IPS-18a (cell line): ENCODE results near the gene MARCHF3.

ENCODE experiments used
- H3K27ac ChIP-seq: one replicate; pipeline ENCODE4 v1.5.1; 2013; ENCODE audit warnings: low read length
- H3K27me3 ChIP-seq: one replicate; pipeline ENCODE4 v1.6.1; 2013; ENCODE audit warnings: mild to moderate bottlenecking, low read length; ENCODE audit not compliant: control insufficient read depth, insufficient read depth
- H3K36me3 ChIP-seq: one replicate; pipeline ENCODE4 v1.6.1; 2013; ENCODE audit warnings: low read depth, low read length; ENCODE audit not compliant: control insufficient read depth
- H3K4me1 ChIP-seq: one replicate; pipeline ENCODE4 v1.6.1; 2013; ENCODE audit warnings: low read depth, low read length; ENCODE audit not compliant: control insufficient read depth
- H3K4me3 ChIP-seq: one replicate; pipeline ENCODE4 v1.5.1; 2013; ENCODE audit warnings: low read length
- H3K9ac ChIP-seq: one replicate; pipeline ENCODE4 v1.6.1; 2013; ENCODE audit warnings: mild to moderate bottlenecking, low read length, moderate library complexity
- H3K9me3 ChIP-seq: one replicate; pipeline ENCODE4 v1.6.1; 2013; ENCODE audit warnings: low read depth, low read length; ENCODE audit not compliant: control insufficient read depth

The MARCHF3 gene

DNA sequence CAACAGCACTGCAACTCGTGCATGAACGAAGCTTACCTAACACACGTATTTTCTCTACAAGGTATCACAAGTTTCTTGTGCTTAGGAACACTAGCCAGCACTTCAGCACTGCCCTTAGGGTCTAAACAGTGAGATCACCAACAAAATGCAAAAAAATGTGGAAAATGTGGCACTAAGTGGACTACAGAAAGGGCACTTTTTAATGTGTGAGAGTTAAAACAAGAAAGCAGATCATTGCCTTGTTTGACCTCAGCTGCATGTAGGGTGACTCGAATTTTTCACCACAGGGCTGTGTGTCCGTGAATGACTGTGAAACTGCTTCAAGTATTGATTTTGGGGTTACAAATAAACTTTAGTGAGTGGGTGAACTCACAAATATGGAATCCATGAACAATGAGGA is 90.5 kb downstream of the MARCHF3 start:
- no peaks in the 10 kb centered on the region for H3K27me3 ChIP-seq
- H3K4me3 ChIP-seq, result no peak overlapping the region
- no peaks in the 10 kb centered on the region for H3K36me3 ChIP-seq
- no peaks in the 10 kb centered on the region for H3K9me3 ChIP-seq
- H3K9ac ChIP-seq, result no peak overlapping the region
- peaks cover 3% of the 10 kb centered on the region for H3K4me1 ChIP-seq
- H3K27ac ChIP-seq, result no peak overlapping the region

GRCh38 chr5:126938466-126938865 is 91.9 kb downstream of the MARCHF3 start:
- no peak overlapping the region for H3K9ac ChIP-seq
- H3K9me3 ChIP-seq, result no peaks in the 10 kb centered on the region
- no peak overlapping the region for H3K27ac ChIP-seq
- no peak overlapping the region for H3K4me3 ChIP-seq
- H3K36me3 ChIP-seq, result no peaks in the 10 kb centered on the region
- no peaks in the 10 kb centered on the region for H3K27me3 ChIP-seq
- H3K4me1 ChIP-seq, result peaks cover 3% of the 10 kb centered on the region

GRCh38 chr5:126937771-126938170 is 92.6 kb downstream of the MARCHF3 start:
- no peaks in the 10 kb centered on the region for H3K36me3 ChIP-seq
- H3K4me1 ChIP-seq, result peaks cover 3% of the 10 kb centered on the region
- H3K9ac ChIP-seq, result no peak overlapping the region
- H3K4me3 ChIP-seq, result no peak overlapping the region
- no peaks in the 10 kb centered on the region for H3K27me3 ChIP-seq
- no peaks in the 10 kb centered on the region for H3K9me3 ChIP-seq
- no peak overlapping the region for H3K27ac ChIP-seq

- no peaks in the 10 kb centered on the region for H3K9me3 ChIP-seq
- peaks cover 3% of the 10 kb centered on the region for H3K4me1 ChIP-seq
These were observed 93.5 kb downstream of the MARCHF3 start for GRCh38 chr5:126936775-126937418.

GRCh38 chr5:126931963-126932660 is 98.2 kb downstream of the MARCHF3 start:
- Histone ChIP-seq H3K27me3 (no peaks in the 10 kb centered on the region), H3K36me3 (no peaks in the 10 kb centered on the region), H3K27ac (no peak overlapping the region), H3K4me3 (no peak overlapping the region), H3K9ac (no peak overlapping the region), H3K4me1 (no peaks in the 10 kb centered on the region), H3K9me3 (no peaks in the 10 kb centered on the region)

More at GRCh38 chr5:126936775-126937418, 93.5 kb downstream of the MARCHF3 start:
- Histone ChIP-seq H3K27ac (no peak overlapping the region), H3K36me3 (no peaks in the 10 kb centered on the region), H3K27me3 (no peaks in the 10 kb centered on the region), H3K9ac (no peak overlapping the region), H3K4me3 (no peak overlapping the region)

DNA sequence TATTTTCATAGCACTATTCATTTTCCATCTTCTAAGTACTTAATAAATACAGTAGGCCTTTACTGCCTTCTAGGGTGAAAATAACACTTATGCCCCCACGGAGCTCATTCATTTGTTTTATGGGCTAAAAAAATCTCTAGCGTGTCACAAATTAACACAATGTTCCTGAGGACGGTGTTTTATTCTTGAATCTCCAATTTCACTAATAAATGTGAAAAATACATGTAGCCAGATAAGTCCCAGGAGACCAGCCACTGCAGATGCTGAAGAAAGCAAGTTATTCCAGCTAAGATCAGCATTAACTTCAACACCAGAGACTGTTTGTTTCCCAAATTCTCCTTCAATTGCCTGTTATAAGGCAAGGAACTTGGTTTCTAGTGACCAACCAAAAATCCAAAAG is 102.3 kb downstream of the MARCHF3 start:
- Histone ChIP-seq H3K36me3 (no peaks in the 10 kb centered on the region), H3K27ac (no peak overlapping the region), H3K4me1 (no peaks in the 10 kb centered on the region), H3K9ac (no peak overlapping the region), H3K4me3 (no peak overlapping the region), H3K27me3 (no peaks in the 10 kb centered on the region), H3K9me3 (no peaks in the 10 kb centered on the region)

DNA sequence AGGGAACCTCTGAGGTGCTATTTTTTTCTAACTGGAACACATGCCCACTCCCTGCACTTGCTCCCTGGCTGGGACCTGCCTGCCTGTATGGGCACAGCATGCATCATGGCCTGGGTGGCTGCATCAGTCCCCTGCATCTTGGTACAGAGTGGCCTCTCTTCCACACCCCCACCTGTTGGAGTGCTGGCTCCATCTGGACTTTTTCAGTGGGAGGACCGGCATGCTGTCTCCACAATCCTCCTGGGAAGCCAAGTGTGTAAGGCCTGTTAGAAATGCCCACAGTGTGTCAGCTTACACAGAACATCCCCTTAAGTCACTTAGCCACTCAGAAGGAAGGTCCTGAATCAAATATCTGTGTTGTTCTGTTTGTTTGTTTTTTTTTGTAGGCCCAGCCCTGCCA is 102.9 kb downstream of the MARCHF3 start:
- no peaks in the 10 kb centered on the region for H3K4me1 ChIP-seq
- H3K9me3 ChIP-seq, result no peaks in the 10 kb centered on the region
- no peak overlapping the region for H3K9ac ChIP-seq
- no peak overlapping the region for H3K27ac ChIP-seq
- no peak overlapping the region for H3K4me3 ChIP-seq
- no peaks in the 10 kb centered on the region for H3K36me3 ChIP-seq
- no peaks in the 10 kb centered on the region for H3K27me3 ChIP-seq

DNA sequence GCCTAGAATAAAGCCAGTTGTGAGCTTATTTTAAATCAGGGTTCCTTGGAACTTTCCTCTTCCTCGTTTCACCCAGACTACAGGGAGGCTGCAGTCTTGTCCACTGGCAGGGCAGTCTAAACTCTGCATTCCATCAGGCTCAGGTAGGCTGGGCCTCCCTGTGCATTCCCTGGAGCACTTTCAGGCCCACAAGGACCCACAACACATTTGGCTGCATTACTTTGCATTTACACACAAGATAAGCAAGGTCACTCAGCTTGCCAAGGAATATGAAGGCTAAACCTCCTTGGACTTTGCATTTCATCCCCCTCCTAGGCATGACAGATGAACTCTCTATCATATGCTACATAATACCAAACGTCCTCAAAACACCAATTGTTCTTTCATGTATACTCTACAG is 104.2 kb downstream of the MARCHF3 start:
- H3K27ac ChIP-seq, result no peak overlapping the region
- H3K36me3 ChIP-seq, result no peaks in the 10 kb centered on the region
- H3K4me3 ChIP-seq, result no peak overlapping the region
- H3K9me3 ChIP-seq, result no peaks in the 10 kb centered on the region
- peaks cover 7% of the 10 kb centered on the region for H3K4me1 ChIP-seq
- no peak overlapping the region for H3K9ac ChIP-seq
- H3K27me3 ChIP-seq, result no peaks in the 10 kb centered on the region

- no peaks in the 10 kb centered on the region for H3K27me3 ChIP-seq
- no peak overlapping the region for H3K27ac ChIP-seq
- H3K4me1 ChIP-seq, result peaks cover 7% of the 10 kb centered on the region
- no peaks in the 10 kb centered on the region for H3K9me3 ChIP-seq
- H3K36me3 ChIP-seq, result no peaks in the 10 kb centered on the region
- H3K4me3 ChIP-seq, result no peak overlapping the region
- no peak overlapping the region for H3K9ac ChIP-seq
These were observed 104.9 kb downstream of the MARCHF3 start for GRCh38 chr5:126925482-126925881.

- H3K9ac ChIP-seq, result no peak overlapping the region
- no peak overlapping the region for H3K4me3 ChIP-seq
- H3K36me3 ChIP-seq, result no peaks in the 10 kb centered on the region
- H3K27ac ChIP-seq, result no peak overlapping the region
- H3K4me1 ChIP-seq, result peaks cover 7% of the 10 kb centered on the region
- H3K27me3 ChIP-seq, result no peaks in the 10 kb centered on the region
- no peaks in the 10 kb centered on the region for H3K9me3 ChIP-seq
These were observed 105.9 kb downstream of the MARCHF3 start for GRCh38 chr5:126924331-126925033.

DNA sequence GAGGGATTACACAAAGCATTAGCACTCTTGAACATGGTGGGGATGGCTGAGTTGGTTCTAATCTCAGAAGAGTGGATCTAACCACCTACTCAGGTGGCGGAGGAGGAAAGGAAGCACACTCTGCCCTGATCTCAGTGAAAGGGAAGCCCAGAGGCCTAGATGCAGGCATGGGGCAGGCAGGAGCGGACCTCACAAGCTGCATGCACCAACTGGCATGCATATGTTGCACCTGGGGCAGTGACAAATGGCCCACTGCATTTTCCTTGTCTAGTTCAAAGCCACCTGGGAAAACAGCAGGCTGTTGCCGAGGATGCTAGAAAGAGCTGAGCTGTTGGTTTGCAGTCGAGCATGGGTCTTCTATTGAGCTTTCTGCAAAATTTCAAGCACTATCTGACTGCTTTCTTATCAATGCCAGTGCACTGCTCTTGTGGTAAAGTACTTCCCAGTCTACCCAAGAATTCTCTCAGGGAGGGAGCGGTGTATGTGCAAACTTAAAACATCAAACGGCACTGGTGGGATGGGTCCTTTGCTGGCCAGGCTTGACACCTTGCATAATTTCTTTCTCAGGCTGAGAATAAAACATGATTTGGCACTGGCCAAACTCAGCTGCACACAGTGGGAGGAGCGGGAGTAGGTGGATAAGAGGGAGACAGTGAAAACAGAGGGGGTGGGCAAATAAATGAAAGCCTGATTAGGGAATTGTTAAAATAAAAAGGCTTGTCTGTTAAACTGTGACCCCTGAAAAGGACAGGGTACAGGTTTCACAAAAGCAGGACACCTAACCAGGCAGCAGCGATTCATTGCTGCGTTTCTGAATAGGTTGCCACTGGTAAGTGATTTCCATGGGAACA is 108.9 kb downstream of the MARCHF3 start:
- Histone ChIP-seq H3K27me3 (no peaks in the 10 kb centered on the region), H3K4me1 (peaks cover 14% of the 10 kb centered on the region), H3K9ac (no peak overlapping the region), H3K4me3 (no peak overlapping the region), H3K36me3 (no peaks in the 10 kb centered on the region), H3K9me3 (no peaks in the 10 kb centered on the region), H3K27ac (no peak overlapping the region)
